ENCODE measurements around the gene B4GALNT4.
A peak's percentile ranks its signal among the peaks of the same experiment; 100 is the strongest.
"Not testable (repeated sequence)": the region's sequence is repeated elsewhere in the genome, so short reads cannot be mapped to it uniquely, and the experiment has no call there.

B4GALNT4 gene

GRCh38 chr11:324593-325517, 44.4 kb upstream of the B4GALNT4 start:
- peak overlapping the region; percentile 65 for H3K9ac ChIP-seq (ENCODE audit: low read length)
- H3K18ac ChIP-seq (ENCODE audit: low read depth in 1 of 2, low read length in 2 of 2), result peak overlapping the region; percentile 41 to 62
- not testable (repeated sequence) for H2AFZ ChIP-seq (ENCODE audit: low read depth, low read length); H3K27me3 ChIP-seq (ENCODE audit: control insufficient read depth in 1 of 2, insufficient read depth in 1 of 2, low read length in 2 of 2); H3K9me3 ChIP-seq (ENCODE audit: control insufficient read depth, low read length); H3K23ac ChIP-seq (ENCODE audit: low read length in 2 of 2); H3K4me2 ChIP-seq (ENCODE audit: low read length, poor library complexity, severe bottlenecking); H3K14ac ChIP-seq (ENCODE audit: low read length in 2 of 2); H3K79me1 ChIP-seq (replicated peaks; ENCODE audit: low read length, poor library complexity, severe bottlenecking); H2BK5ac ChIP-seq (ENCODE audit: low read depth, low read length, poor library complexity, severe bottlenecking); H3K36me3 ChIP-seq (ENCODE audit: control insufficient read depth in 1 of 2, insufficient read depth in 2 of 2, low read depth in 1 of 2, low read length in 2 of 2); H3K27ac ChIP-seq (ENCODE audit: low read length, poor library complexity, severe bottlenecking); H4K91ac ChIP-seq (ENCODE audit: low read length); H2AK5ac ChIP-seq (ENCODE audit: low read length, severe bottlenecking)
- H3K4me1 ChIP-seq (ENCODE audit: control insufficient read depth, insufficient read depth, low read depth, low read length), result peaks cover 32% of the 10 kb centered on the region
- H3K4me3 ChIP-seq (ENCODE audit: insufficient read depth in 1 of 2, low read depth in 1 of 2, low read length in 2 of 2), result peak overlapping the region in 1 of 2 experiments; percentile 54
- peak overlapping the region in 1 of 2 experiments; percentile 54 for H2BK12ac ChIP-seq (ENCODE audit: low read length in 2 of 2)
- H2BK15ac ChIP-seq (ENCODE audit: low read depth, poor library complexity, severe bottlenecking), result peak overlapping the region; percentile 23
- H2BK120ac ChIP-seq (ENCODE audit: low read depth, low read length), result peak overlapping the region; percentile 39
- peak overlapping the region in 1 of 2 experiments; percentile 7 for H3K4ac ChIP-seq (ENCODE audit: low read depth in 1 of 2, low read length in 2 of 2)
- H4K8ac ChIP-seq (ENCODE audit: low read length), result peak overlapping the region; percentile 87
- DNase-seq, result peak; percentile 24
- 45% methylated on average over 21 of the region's 34 CpGs for WGBS

- Histone ChIP-seq H2BK5ac (ENCODE audit: low read depth, low read length, poor library complexity, severe bottlenecking) (no peak overlapping the region), H3K4me1 (ENCODE audit: control insufficient read depth, insufficient read depth, low read depth, low read length) (peaks cover 27% of the 10 kb centered on the region), H3K36me3 (ENCODE audit: control insufficient read depth in 1 of 2, insufficient read depth in 2 of 2, low read depth in 1 of 2, low read length in 2 of 2) (no peaks in the 10 kb centered on the region), H3K27ac (ENCODE audit: low read length, poor library complexity, severe bottlenecking) (no peak overlapping the region), H2AK5ac (ENCODE audit: low read length, severe bottlenecking) (peak overlapping the region; percentile 92), H3K18ac (ENCODE audit: low read depth in 1 of 2, low read length in 2 of 2) (peak overlapping the region; percentile 76 to 81), H3K9me3 (ENCODE audit: control insufficient read depth, low read length) (no peaks in the 10 kb centered on the region), H3K4ac (ENCODE audit: low read depth in 1 of 2, low read length in 2 of 2) (peak overlapping the region; percentile 42 to 49), H3K9ac (ENCODE audit: low read length) (peak overlapping the region; percentile 69), H2BK120ac (ENCODE audit: low read depth, low read length) (peak overlapping the region; percentile 73), H4K91ac (ENCODE audit: low read length) (peak overlapping the region; percentile 48), H2BK15ac (ENCODE audit: low read depth, poor library complexity, severe bottlenecking) (peak overlapping the region; percentile 77), H4K8ac (ENCODE audit: low read length) (peak overlapping the region; percentile 14), H3K4me3 (ENCODE audit: insufficient read depth in 1 of 2, low read depth in 1 of 2, low read length in 2 of 2) (no peak overlapping the region), H3K14ac (ENCODE audit: low read length in 2 of 2) (peak overlapping the region in 1 of 2 experiments; percentile 42), H2AFZ (ENCODE audit: low read depth, low read length) (no peak overlapping the region), H2BK12ac (ENCODE audit: low read length in 2 of 2) (peak overlapping the region; percentile 6 to 95), H3K79me1 (replicated peaks; ENCODE audit: low read length, poor library complexity, severe bottlenecking) (peaks cover 2% of the 10 kb centered on the region), H3K4me2 (ENCODE audit: low read length, poor library complexity, severe bottlenecking) (no peak overlapping the region), H3K23ac (ENCODE audit: low read length in 2 of 2) (peak overlapping the region in 1 of 2 experiments; percentile 64), H3K27me3 (ENCODE audit: control insufficient read depth in 1 of 2, insufficient read depth in 1 of 2, low read length in 2 of 2) (no peaks in the 10 kb centered on the region)
- DNase-seq, result no peak
- WGBS, result 82% methylated on average over 30 of the region's 30 CpGs
Measured at GRCh38 chr11:325796-326591, 43.3 kb upstream of the B4GALNT4 start.

- H3K18ac ChIP-seq (ENCODE audit: low read depth in 1 of 2, low read length in 2 of 2), result peak overlapping the region; percentile 76 to 81
- no peak overlapping the region for H2BK5ac ChIP-seq (ENCODE audit: low read depth, low read length, poor library complexity, severe bottlenecking)
Measured at GRCh38 chr11:326592-326841, 42.8 kb upstream of the B4GALNT4 start.

More at GRCh38 chr11:326592-326841, 42.8 kb upstream of the B4GALNT4 start:
- peak overlapping the region; percentile 14 for H4K8ac ChIP-seq (ENCODE audit: low read length)
- no peak overlapping the region for H3K4me2 ChIP-seq (ENCODE audit: low read length, poor library complexity, severe bottlenecking)
- H3K4ac ChIP-seq (ENCODE audit: low read depth in 1 of 2, low read length in 2 of 2), result peak overlapping the region; percentile 42 to 49
- peak overlapping the region; percentile 15 for H2BK15ac ChIP-seq (ENCODE audit: low read depth, poor library complexity, severe bottlenecking)
- peak overlapping the region in 1 of 2 experiments; percentile 51 for H3K14ac ChIP-seq (ENCODE audit: low read length in 2 of 2)
- peaks cover 25% of the 10 kb centered on the region for H3K4me1 ChIP-seq (ENCODE audit: control insufficient read depth, insufficient read depth, low read depth, low read length)
- H3K9ac ChIP-seq (ENCODE audit: low read length), result peak overlapping the region; percentile 69
- H2AK5ac ChIP-seq (ENCODE audit: low read length, severe bottlenecking), result peak overlapping the region; percentile 92
- peak overlapping the region; percentile 39 for H2BK120ac ChIP-seq (ENCODE audit: low read depth, low read length)
- DNase-seq, result no peak
- no peaks in the 10 kb centered on the region for H3K27me3 ChIP-seq (ENCODE audit: control insufficient read depth in 1 of 2, insufficient read depth in 1 of 2, low read length in 2 of 2)
- H4K91ac ChIP-seq (ENCODE audit: low read length), result peak overlapping the region; percentile 20
- H3K4me3 ChIP-seq (ENCODE audit: insufficient read depth in 1 of 2, low read depth in 1 of 2, low read length in 2 of 2), result no peak overlapping the region
- peak overlapping the region; percentile 82 for H3K27ac ChIP-seq (ENCODE audit: low read length, poor library complexity, severe bottlenecking)
- H2AFZ ChIP-seq (ENCODE audit: low read depth, low read length), result no peak overlapping the region
- H3K36me3 ChIP-seq (ENCODE audit: control insufficient read depth in 1 of 2, insufficient read depth in 2 of 2, low read depth in 1 of 2, low read length in 2 of 2), result no peaks in the 10 kb centered on the region
- peaks cover 2% of the 10 kb centered on the region for H3K79me1 ChIP-seq (replicated peaks; ENCODE audit: low read length, poor library complexity, severe bottlenecking)
- no peaks in the 10 kb centered on the region for H3K9me3 ChIP-seq (ENCODE audit: control insufficient read depth, low read length)
- H3K23ac ChIP-seq (ENCODE audit: low read length in 2 of 2), result peak overlapping the region in 1 of 2 experiments; percentile 64
- peak overlapping the region; percentile 6 to 95 for H2BK12ac ChIP-seq (ENCODE audit: low read length in 2 of 2)
- WGBS, result 86% methylated on average over 6 of the region's 6 CpGs

All from mesenchymal stem cell (in vitro differentiated cells and primary cell).